Measurements from ENCODE around the gene RILPL2. TPM values are rescaled to one million over a fixed set of nuclear protein-coding genes. Genes with fewer than 3 reads are reported as not detected.
A peak's percentile ranks its signal among the peaks of the same experiment; 100 is the strongest.

Gene RILPL2
- total and polyA plus RNA-seq, 9 of the 15 experiments (the other 6 are each of a cell fraction or from before 2014, with no cell fraction given): 0.61 to 5.8 (median 4.3) TPM

DNA sequence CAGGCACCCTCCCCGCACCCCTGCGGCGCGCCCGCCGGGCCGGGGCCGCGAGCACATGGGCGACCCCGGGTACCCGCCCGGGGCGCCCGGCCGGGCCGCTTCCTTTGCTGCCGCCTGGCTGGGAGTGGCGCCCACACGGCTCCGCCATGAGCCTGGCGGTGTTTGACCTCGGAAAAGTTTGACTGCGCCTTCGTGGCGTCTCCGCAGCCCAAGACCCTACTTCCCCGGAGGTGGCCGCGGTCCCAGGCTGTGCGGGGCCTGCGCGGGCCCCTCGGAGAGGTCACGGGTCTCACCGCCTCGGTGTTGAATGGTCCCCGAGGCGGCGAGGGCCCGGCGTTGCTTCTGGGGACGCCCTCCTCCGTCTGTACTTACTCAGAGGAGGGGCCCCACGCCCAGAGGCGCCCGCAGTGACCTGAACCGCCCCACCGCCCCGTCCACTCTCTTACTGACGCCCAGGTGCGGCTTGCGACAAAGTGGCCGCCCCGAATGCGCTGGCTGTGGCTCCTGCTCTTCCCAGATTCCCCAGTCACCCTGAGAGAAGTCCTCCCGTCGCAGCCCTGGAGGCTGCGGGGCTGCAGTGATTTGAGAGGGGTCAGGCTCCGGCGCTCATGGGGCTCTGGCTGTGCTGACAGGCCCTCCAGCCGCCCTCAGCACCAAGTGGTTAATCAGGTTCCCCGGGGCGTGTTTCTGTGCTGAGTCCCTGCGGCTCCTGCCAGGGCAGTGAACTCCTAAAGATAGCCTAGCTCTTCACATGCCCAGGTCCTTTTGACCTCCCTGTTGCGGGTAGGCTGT lies 46.7 kb downstream of the RILPL2 start (continued):
- TF ChIP-seq, protein P1, sequence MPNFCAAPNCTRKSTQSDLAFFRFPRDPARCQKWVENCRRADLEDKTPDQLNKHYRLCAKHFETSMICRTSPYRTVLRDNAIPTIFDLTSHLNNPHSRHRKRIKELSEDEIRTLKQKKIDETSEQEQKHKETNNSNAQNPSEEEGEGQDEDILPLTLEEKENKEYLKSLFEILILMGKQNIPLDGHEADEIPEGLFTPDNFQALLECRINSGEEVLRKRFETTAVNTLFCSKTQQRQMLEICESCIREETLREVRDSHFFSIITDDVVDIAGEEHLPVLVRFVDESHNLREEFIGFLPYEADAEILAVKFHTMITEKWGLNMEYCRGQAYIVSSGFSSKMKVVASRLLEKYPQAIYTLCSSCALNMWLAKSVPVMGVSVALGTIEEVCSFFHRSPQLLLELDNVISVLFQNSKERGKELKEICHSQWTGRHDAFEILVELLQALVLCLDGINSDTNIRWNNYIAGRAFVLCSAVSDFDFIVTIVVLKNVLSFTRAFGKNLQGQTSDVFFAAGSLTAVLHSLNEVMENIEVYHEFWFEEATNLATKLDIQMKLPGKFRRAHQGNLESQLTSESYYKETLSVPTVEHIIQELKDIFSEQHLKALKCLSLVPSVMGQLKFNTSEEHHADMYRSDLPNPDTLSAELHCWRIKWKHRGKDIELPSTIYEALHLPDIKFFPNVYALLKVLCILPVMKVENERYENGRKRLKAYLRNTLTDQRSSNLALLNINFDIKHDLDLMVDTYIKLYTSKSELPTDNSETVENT (CRISPR knock-in tag; IDR thresholded peaks at IDR 0.05): no peak
- TF ChIP-seq, protein P2, sequence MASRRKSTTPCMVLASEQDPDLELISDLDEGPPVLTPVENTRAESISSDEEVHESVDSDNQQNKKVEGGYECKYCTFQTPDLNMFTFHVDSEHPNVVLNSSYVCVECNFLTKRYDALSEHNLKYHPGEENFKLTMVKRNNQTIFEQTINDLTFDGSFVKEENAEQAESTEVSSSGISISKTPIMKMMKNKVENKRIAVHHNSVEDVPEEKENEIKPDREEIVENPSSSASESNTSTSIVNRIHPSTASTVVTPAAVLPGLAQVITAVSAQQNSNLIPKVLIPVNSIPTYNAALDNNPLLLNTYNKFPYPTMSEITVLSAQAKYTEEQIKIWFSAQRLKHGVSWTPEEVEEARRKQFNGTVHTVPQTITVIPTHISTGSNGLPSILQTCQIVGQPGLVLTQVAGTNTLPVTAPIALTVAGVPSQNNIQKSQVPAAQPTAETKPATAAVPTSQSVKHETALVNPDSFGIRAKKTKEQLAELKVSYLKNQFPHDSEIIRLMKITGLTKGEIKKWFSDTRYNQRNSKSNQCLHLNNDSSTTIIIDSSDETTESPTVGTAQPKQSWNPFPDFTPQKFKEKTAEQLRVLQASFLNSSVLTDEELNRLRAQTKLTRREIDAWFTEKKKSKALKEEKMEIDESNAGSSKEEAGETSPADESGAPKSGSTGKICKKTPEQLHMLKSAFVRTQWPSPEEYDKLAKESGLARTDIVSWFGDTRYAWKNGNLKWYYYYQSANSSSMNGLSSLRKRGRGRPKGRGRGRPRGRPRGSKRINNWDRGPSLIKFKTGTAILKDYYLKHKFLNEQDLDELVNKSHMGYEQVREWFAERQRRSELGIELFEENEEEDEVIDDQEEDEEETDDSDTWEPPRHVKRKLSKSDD (conservative IDR thresholded peaks at IDR 0.05; ENCODE audit: low read length): no peak
- TF ChIP-seq XRCC5 (IDR thresholded peaks at IDR 0.05; ENCODE audit: low read depth, low read length): no peak
- peak; percentile 17; the same call in 1 of the 2 replicates for TF ChIP-seq PHF8 (IDR thresholded peaks at IDR 0.05; ENCODE audit: borderline replicate concordance, low read length)
- TF ChIP-seq ZNF282 (CRISPR knock-in tag; IDR thresholded peaks at IDR 0.05): no peak
- TF ChIP-seq SMARCE1 (IDR thresholded peaks at IDR 0.05): no peak
- TF ChIP-seq, protein P3, sequence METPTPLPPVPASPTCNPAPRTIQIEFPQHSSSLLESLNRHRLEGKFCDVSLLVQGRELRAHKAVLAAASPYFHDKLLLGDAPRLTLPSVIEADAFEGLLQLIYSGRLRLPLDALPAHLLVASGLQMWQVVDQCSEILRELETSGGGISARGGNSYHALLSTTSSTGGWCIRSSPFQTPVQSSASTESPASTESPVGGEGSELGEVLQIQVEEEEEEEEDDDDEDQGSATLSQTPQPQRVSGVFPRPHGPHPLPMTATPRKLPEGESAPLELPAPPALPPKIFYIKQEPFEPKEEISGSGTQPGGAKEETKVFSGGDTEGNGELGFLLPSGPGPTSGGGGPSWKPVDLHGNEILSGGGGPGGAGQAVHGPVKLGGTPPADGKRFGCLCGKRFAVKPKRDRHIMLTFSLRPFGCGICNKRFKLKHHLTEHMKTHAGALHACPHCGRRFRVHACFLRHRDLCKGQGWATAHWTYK (CRISPR knock-in tag; IDR thresholded peaks at IDR 0.05): no peak
- no peak for TF ChIP-seq ZNF140 (CRISPR knock-in tag; IDR thresholded peaks at IDR 0.05)
- TF ChIP-seq, protein P4, sequence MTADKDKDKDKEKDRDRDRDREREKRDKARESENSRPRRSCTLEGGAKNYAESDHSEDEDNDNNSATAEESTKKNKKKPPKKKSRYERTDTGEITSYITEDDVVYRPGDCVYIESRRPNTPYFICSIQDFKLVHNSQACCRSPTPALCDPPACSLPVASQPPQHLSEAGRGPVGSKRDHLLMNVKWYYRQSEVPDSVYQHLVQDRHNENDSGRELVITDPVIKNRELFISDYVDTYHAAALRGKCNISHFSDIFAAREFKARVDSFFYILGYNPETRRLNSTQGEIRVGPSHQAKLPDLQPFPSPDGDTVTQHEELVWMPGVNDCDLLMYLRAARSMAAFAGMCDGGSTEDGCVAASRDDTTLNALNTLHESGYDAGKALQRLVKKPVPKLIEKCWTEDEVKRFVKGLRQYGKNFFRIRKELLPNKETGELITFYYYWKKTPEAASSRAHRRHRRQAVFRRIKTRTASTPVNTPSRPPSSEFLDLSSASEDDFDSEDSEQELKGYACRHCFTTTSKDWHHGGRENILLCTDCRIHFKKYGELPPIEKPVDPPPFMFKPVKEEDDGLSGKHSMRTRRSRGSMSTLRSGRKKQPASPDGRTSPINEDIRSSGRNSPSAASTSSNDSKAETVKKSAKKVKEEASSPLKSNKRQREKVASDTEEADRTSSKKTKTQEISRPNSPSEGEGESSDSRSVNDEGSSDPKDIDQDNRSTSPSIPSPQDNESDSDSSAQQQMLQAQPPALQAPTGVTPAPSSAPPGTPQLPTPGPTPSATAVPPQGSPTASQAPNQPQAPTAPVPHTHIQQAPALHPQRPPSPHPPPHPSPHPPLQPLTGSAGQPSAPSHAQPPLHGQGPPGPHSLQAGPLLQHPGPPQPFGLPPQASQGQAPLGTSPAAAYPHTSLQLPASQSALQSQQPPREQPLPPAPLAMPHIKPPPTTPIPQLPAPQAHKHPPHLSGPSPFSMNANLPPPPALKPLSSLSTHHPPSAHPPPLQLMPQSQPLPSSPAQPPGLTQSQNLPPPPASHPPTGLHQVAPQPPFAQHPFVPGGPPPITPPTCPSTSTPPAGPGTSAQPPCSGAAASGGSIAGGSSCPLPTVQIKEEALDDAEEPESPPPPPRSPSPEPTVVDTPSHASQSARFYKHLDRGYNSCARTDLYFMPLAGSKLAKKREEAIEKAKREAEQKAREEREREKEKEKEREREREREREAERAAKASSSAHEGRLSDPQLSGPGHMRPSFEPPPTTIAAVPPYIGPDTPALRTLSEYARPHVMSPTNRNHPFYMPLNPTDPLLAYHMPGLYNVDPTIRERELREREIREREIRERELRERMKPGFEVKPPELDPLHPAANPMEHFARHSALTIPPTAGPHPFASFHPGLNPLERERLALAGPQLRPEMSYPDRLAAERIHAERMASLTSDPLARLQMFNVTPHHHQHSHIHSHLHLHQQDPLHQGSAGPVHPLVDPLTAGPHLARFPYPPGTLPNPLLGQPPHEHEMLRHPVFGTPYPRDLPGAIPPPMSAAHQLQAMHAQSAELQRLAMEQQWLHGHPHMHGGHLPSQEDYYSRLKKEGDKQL (CRISPR knock-in tag; IDR thresholded peaks at IDR 0.05; ENCODE audit: borderline replicate concordance): no peak
- no peak for TF ChIP-seq EP300 (IDR thresholded peaks at IDR 0.05; ENCODE audit: low read length)
- no peak for TF ChIP-seq ETV6 (IDR thresholded peaks at IDR 0.05; ENCODE audit: borderline replicate concordance in 1 of 2, low read depth in 2 of 2, low read length in 1 of 2)
- no peak for TF ChIP-seq ETV6 (CRISPR knock-in tag; IDR thresholded peaks at IDR 0.05; ENCODE audit: borderline replicate concordance)

All from K562 (cell line).